Measurements from ENCODE around the gene FRMD1.
A peak's percentile ranks its signal among the peaks of the same experiment; 100 is the strongest.
"Not testable (repeated sequence)": the region's sequence is repeated elsewhere in the genome, so short reads cannot be mapped to it uniquely, and the experiment has no call there.

The FRMD1 gene

DNA sequence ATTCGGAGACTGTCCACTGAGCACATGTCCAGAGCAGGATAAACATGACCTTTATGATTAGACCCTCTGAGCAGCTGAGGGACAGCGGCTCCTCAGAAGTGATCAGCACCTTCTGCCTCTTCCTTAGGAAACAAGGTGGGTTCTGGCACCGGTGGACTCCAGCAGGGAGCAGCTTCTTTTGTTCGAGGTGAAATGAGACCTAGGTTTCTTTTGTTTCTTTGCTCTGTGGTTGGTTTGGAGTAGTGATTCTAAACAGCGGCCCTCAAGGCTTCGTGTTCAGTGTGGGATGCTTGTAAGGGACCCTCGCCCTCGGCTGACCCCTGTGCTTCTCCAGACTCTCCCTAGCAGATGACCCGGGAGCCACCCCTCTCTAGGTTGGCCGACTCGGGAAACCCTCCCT is 14.6 kb upstream of the FRMD1 start:
- DNase-seq, result no peak

- DNase-seq, result peak; percentile 29
Observed at GRCh38 chr6:168093071-168093505, 14.1 kb upstream of the FRMD1 start.

DNA sequence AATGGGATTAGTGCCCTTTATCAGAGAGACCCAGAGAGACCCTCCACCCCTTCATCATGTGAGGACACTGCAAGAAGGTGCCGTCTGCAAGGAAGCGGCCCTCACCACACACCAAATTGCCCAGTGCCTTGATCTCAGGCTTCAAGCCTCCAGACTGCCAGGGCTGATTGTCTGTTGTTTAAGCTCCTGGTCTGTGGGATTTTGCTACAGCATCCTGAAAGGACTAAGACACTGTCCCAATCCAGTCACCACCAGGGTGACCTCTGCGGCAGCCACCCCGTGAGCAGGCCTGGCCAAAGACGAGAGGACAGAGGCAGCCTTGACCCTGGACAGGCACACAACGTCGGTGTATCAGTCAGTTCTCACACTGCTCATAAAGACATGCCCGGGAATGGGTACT is 13.5 kb upstream of the FRMD1 start:
- DNase-seq, result no peak

GRCh38 chr6:168091381-168092264 is 12.6 kb upstream of the FRMD1 start:
- DNase-seq, result no peak

DNA sequence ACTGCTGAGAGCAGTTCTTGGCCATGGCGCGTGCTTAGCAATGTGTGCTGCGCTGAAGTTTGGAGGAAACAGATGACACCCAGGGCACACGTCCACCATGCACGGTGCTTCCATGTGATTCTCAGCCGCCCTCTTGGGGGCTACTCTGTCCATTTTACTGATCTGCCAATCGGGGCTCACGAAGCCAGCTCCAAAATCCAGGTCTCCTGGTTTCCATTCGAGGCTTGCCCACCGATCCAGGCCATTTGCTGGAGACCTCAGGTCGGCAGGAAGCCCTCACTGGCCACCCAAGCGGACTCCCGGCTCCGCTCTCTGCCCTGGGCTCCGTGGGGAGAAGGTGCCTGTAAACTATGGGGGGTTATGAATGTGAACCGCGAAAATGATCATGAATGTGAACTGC is 11.7 kb upstream of the FRMD1 start:
- no peak for DNase-seq

GRCh38 chr6:168090064-168090690 is 11.2 kb upstream of the FRMD1 start:
- no peak for DNase-seq

- DNase-seq, result peak; percentile 97
Observed at GRCh38 chr6:168089186-168090063, 10.4 kb upstream of the FRMD1 start.

- DNase-seq, result peak; percentile 31
Observed at GRCh38 chr6:168088161-168089053, 9.4 kb upstream of the FRMD1 start.

DNA sequence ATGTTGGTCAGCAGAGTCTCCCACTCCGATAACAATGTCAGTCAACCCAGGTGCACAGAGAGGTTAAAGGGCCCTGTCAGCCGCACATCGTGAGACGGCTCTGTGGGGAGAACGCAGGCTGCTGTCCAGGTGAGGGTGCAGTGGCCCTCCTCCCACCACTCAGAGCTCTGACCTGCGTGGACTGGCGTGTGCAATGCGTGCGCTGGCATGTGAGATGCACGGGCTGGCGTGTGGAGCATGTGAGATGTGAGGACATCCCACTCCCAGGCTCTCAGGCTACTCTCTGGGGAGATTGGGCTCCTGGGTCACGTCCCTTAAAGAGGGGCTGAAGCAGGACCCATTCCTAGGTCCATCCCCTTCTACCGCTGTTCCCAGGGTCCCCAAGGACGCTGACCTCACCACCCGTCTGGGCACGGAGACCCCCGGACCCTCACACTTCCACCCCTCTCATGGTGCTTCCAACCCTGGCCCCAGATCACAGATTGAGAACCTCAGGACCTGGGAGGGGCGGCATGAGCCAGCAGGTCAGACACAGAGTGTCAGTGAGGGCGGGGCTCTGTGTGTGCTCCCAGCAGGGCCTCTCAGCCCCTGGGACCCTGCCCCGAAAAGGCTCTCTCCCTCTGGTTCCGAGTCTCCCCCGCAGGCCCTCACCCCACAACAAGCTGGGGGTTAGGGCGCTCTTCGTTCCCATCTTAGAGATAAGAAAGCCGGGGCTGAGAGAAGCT is 8.6 kb upstream of the FRMD1 start:
- DNase-seq, result no peak

DNA sequence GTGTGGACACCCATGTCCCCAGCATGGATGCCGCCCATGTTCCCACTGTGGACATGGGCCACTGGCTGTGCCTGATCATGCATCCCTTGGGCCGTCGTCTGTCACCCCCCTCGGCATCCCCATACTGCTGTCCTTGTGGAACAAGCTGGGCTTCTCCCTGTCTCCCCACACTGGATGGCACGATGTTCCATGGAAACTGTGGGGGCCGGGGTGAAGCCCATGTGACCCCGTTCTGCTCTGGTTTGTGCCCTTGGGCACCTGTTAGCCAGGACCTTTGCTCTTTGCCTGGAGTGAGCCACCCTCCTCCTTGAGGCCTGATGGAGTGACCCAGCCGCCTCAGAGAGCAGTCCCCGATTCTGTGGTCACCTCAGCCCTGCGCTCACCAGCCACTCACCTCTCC is 7.6 kb upstream of the FRMD1 start:
- no peak for DNase-seq

GRCh38 chr6:168086066-168086465 is 7.1 kb upstream of the FRMD1 start:
- no peak for DNase-seq

GRCh38 chr6:168084465-168085160 is 5.6 kb upstream of the FRMD1 start:
- DNase-seq, result no peak

DNA sequence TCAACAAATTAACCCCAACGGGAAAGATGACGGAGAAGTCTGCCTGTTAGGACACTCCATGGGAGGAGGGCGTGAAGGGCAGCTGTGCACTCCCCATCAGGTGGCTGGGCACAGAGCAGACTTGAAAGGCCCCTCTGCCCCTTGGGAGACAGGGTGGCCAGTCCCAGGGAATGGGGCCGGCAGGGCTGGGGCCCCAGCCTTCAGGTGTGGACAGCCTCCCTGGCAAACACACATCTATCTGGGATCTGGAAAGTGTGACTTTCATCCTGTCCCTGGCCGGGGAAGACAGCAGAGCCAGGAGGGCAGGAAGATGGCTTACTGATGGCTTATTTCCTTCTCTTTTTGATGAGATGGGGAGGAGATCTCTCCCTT is 4.5 kb upstream of the FRMD1 start:
- no peak for DNase-seq

GRCh38 chr6:168082860-168083513 is 4.0 kb upstream of the FRMD1 start:
- DNase-seq, result no peak

GRCh38 chr6:168081858-168082546 is 3.0 kb upstream of the FRMD1 start:
- DNase-seq, result no peak

- no peak for DNase-seq
Observed at GRCh38 chr6:168080393-168081077, 1.5 kb upstream of the FRMD1 start.

GRCh38 chr6:168078175-168078942 is 653 bp downstream of the FRMD1 start:
- DNase-seq, result no peak

DNA sequence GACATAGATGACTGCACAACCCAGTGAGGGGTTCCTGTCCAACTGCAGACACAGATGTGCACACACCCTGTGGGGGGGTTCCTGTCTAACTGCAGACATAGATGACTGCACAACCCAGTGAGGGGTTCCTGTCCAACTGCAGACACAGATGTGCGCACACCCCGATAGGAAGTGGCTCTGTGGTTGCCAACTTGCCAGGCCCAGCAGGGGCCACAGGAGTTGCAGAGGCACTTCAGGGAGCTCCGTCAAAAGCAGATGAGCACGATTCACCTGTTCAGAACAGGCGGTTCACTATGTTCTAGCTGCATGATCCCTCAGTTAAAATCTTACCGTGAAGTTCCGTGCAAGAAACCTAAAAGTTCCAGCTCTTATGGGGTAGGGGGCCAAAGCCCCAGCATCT is 1.6 kb downstream of the FRMD1 start:
- not testable (repeated sequence) for DNase-seq

Measured in NCI-H345 (cell line).